H1 (cell line): ENCODE results near the gene DDR2. TPM values are rescaled to one million over a fixed set of nuclear protein-coding genes. Genes with fewer than 3 reads are reported as not detected.
A peak's percentile ranks its signal among the peaks of the same experiment; 100 is the strongest.

ENCODE experiments used
- CTCF ChIA-PET: fragments of 300-600 bp; sonication (Branson Sonifier 250); formaldehyde crosslinking; loops from one replicate; lab custom pipeline; 2021; ENCODE audit not compliant: partially characterized antibody; lab: Charles Lee
- POLR2A ChIA-PET: fragments of 300-600 bp; sonication (Branson Sonifier 250); formaldehyde crosslinking; loops from one replicate; lab custom pipeline; 2021; ENCODE audit warnings: inconsistent platforms; ENCODE audit not compliant: partially characterized antibody; lab: Charles Lee
- DNase-seq, 2 experiments: peaks; one replicate each; pipeline versions ENCODE4 v3.0.0 to v3.0.0-alpha.2; 2010 to 2022; ENCODE audit warnings: low spot score in 2 of 2, low read depth in 1 of 2, mixed read lengths in 1 of 2
- FAIRE-seq: peaks from 2 replicates; lab custom pipeline; 2011; peaks lifted over from hg19 to GRCh38; lab: Jason Lieb, UNC
- H2AFZ ChIP-seq: 2 replicates; pipeline ENCODE4 v1.8.1; 2012; ENCODE audit warnings: low read length, inconsistent platforms
- H2AK5ac ChIP-seq: 2 replicates; pipeline ENCODE4 v1.6.1; 2013; ENCODE audit warnings: low read depth, low read length
- H2BK120ac ChIP-seq: replicated peaks from 2 replicates; pipeline ENCODE3; 2013; ENCODE audit warnings: low read depth, low read length, inconsistent platforms
- H2BK12ac ChIP-seq: 2 replicates; pipeline ENCODE4 v1.6.1; 2013; ENCODE audit warnings: low read depth, low read length
- H2BK15ac ChIP-seq: 2 replicates; pipeline ENCODE4 v1.6.1; 2013; ENCODE audit warnings: low read length
- H2BK20ac ChIP-seq: 2 replicates; pipeline ENCODE4 v1.6.1; 2013; ENCODE audit warnings: low read length
- H2BK5ac ChIP-seq: 2 replicates; pipeline ENCODE4 v1.6.1; 2013; ENCODE audit warnings: low read depth, low read length
- H3K14ac ChIP-seq: 2 replicates; pipeline ENCODE4 v1.6.1; 2013; ENCODE audit warnings: inconsistent platforms; ENCODE audit not compliant: insufficient read length
- H3K18ac ChIP-seq: 2 replicates; pipeline ENCODE4 v1.6.1; 2013; ENCODE audit warnings: low read length; ENCODE audit errors: extremely low read depth
- H3K23ac ChIP-seq: 2 replicates; pipeline ENCODE4 v1.6.1; 2013; ENCODE audit warnings: inconsistent platforms; ENCODE audit not compliant: insufficient read length
- H3K23me2 ChIP-seq: 2 replicates; pipeline ENCODE4 v1.6.1; 2013; ENCODE audit warnings: low read depth, low read length
- H3K27ac ChIP-seq: 2 replicates; pipeline ENCODE4 v1.6.1; 2011; ENCODE audit warnings: low read depth, low read length, inconsistent platforms
- H3K27me3 ChIP-seq, 4 experiments: replicated peaks in 1 of 4; 1 replicate in 1 of 4; 2 replicates in 3 of 4; pipeline versions ENCODE4 v1.6.1 to v1.8.1; 2011 to 2013; ENCODE audit warnings: low read length in 3 of 4, mild to moderate bottlenecking in 3 of 4, inconsistent platforms in 2 of 4, mixed read lengths in 2 of 4, moderate library complexity in 1 of 4; ENCODE audit not compliant: control insufficient read depth in 3 of 4, insufficient read depth in 3 of 4; ENCODE audit errors: extremely low read depth in 1 of 4
- H3K36me3 ChIP-seq, 4 experiments: 2 replicates each; pipeline versions ENCODE4 v1.6.1 to v1.8.1; 2011 to 2013; ENCODE audit warnings: mild to moderate bottlenecking in 4 of 4, low read length in 3 of 4, moderate library complexity in 2 of 4, control low read depth in 1 of 4, inconsistent platforms in 1 of 4; ENCODE audit not compliant: insufficient read depth in 4 of 4, control insufficient read depth in 2 of 4
- H3K4ac ChIP-seq: replicated peaks from 2 replicates; pipeline ENCODE3; 2013; ENCODE audit warnings: low read length, low read depth, mixed read lengths, inconsistent platforms; ENCODE audit not compliant: insufficient read length
- H3K4me1 ChIP-seq, 4 experiments: replicated peaks in 1 of 4; 1 replicate in 1 of 4; 2 replicates in 3 of 4; pipeline versions ENCODE4 v1.6.1 to v1.8.1; 2011 to 2013; ENCODE audit warnings: low read length in 3 of 4, inconsistent platforms in 2 of 4, mixed read lengths in 1 of 4; ENCODE audit not compliant: insufficient read depth in 4 of 4, control insufficient read depth in 3 of 4
- H3K4me2 ChIP-seq, 2 experiments: 2 replicates each; pipeline versions ENCODE4 v1.6.1 to v1.8.1; 2011 to 2013; ENCODE audit warnings: low read depth in 2 of 2, low read length in 2 of 2, control low read depth in 1 of 2, inconsistent platforms in 1 of 2, mild to moderate bottlenecking in 1 of 2; ENCODE audit not compliant: insufficient read depth in 1 of 2
- H3K4me3 ChIP-seq, 4 experiments: fragments of 200-600, 300-600 bp in 1 of 4; sonication (generic), shearing (Covaris generic), sonication (Bioruptor Twin) in 1 of 4; 2 replicates each; pipeline versions ENCODE4 v1.5.1 to v1.8.1; 2011 to 2016; ENCODE audit warnings: low read length in 4 of 4, low read depth in 3 of 4, control low read depth in 2 of 4, inconsistent platforms in 2 of 4, mild to moderate bottlenecking in 2 of 4, mixed read lengths in 1 of 4, moderate library complexity in 1 of 4; ENCODE audit not compliant: insufficient read depth in 2 of 4; ENCODE audit errors: extremely low read depth in 1 of 4
- H3K56ac ChIP-seq: replicated peaks from 2 replicates; pipeline ENCODE3; 2013; ENCODE audit warnings: low read depth, mild to moderate bottlenecking, mixed read lengths, low read length, inconsistent platforms; ENCODE audit not compliant: insufficient read length
- H3K79me1 ChIP-seq: 2 replicates; pipeline ENCODE4 v1.6.1; 2013; ENCODE audit warnings: low read depth, low read length, control low read depth
- H3K79me2 ChIP-seq, 2 experiments: 2 replicates each; pipeline versions ENCODE4 v1.6.1 to v1.8.1; 2012 to 2013; ENCODE audit warnings: low read length in 2 of 2, mild to moderate bottlenecking in 2 of 2, inconsistent platforms in 1 of 2; ENCODE audit not compliant: insufficient read depth in 2 of 2, control insufficient read depth in 1 of 2
- H3K9ac ChIP-seq, 4 experiments: replicated peaks in 1 of 4; 1 replicate in 1 of 4; 2 replicates in 3 of 4; pipeline versions ENCODE4 v1.6.1 to v1.8.1; 2011 to 2013; ENCODE audit warnings: low read depth in 3 of 4, low read length in 3 of 4, control low read depth in 2 of 4, mild to moderate bottlenecking in 2 of 4, moderate library complexity in 2 of 4, inconsistent platforms in 1 of 4; ENCODE audit errors: extremely low read depth in 1 of 4
- H3K9me3 ChIP-seq, 2 experiments: 2 replicates each; pipeline versions ENCODE4 v1.6.1 to v1.8.1; 2012 to 2013; ENCODE audit warnings: mild to moderate bottlenecking in 2 of 2, moderate library complexity in 2 of 2, control low read depth in 1 of 2, inconsistent platforms in 1 of 2, low read depth in 1 of 2, low read length in 1 of 2, mixed read lengths in 1 of 2; ENCODE audit not compliant: insufficient read depth in 2 of 2
- H4K20me1 ChIP-seq, 2 experiments: replicated peaks in 1 of 2; 2 replicates each; pipeline versions ENCODE3 to v1.8.1; 2011 to 2013; ENCODE audit warnings: inconsistent platforms in 2 of 2, low read length in 2 of 2, mild to moderate bottlenecking in 1 of 2; ENCODE audit not compliant: insufficient read depth in 2 of 2, control insufficient read depth in 1 of 2
- H4K5ac ChIP-seq: 2 replicates; pipeline ENCODE4 v1.6.1; 2013; ENCODE audit warnings: low read length, low read depth, mixed read lengths, inconsistent platforms; ENCODE audit not compliant: insufficient read length
- H4K8ac ChIP-seq: 2 replicates; pipeline ENCODE4 v1.8.0; 2013; ENCODE audit warnings: mild to moderate bottlenecking, moderate library complexity, low read length, inconsistent platforms; ENCODE audit not compliant: insufficient read depth; ENCODE audit errors: extremely low read depth
- H4K91ac ChIP-seq: replicated peaks from 2 replicates; pipeline ENCODE3; 2013; ENCODE audit warnings: low read length, mixed read lengths, inconsistent platforms; ENCODE audit not compliant: insufficient read length
- ASH2L ChIP-seq: fragments of 200-600, 300-600 bp; sonication (generic); IDR thresholded peaks from one replicate; pipeline ENCODE4 v1.7.1; 2017; ENCODE audit warnings: low read length
- CBX5 ChIP-seq: fragments of 300-800, 300-1000 bp; sonication (generic); IDR thresholded peaks from 2 replicates; pipeline ENCODE4 v1.7.1; 2016; ENCODE audit warnings: antibody characterized with exemption, low read length, low read depth
- CEBPB ChIP-seq: IDR thresholded peaks from 2 replicates; pipeline ENCODE4 v1.6.1; 2012; ENCODE audit warnings: low read depth, low read length
- CTBP2 ChIP-seq: IDR thresholded peaks from 2 replicates; pipeline ENCODE4 v1.7.0; 2011; ENCODE audit warnings: borderline replicate concordance, mild to moderate bottlenecking, moderate library complexity, mixed read lengths, low read length; ENCODE audit not compliant: insufficient read depth, insufficient read length
- FOSL1 ChIP-seq: IDR thresholded peaks from 2 replicates; pipeline ENCODE4 v1.6.1; 2011; ENCODE audit warnings: mild to moderate bottlenecking, low read depth, low read length, moderate library complexity; ENCODE audit not compliant: insufficient read depth
- JUND ChIP-seq: IDR thresholded peaks from 2 replicates; pipeline ENCODE4 v1.6.1; 2011; ENCODE audit warnings: mild to moderate bottlenecking, improper control_type of control experiment, low read length
- KDM1A ChIP-seq: fragments of 200-600, 300-600 bp; sonication (generic); IDR thresholded peaks from 2 replicates; pipeline ENCODE4 v1.7.1; 2016; ENCODE audit warnings: mild to moderate bottlenecking, low read length, borderline replicate concordance
- POU5F1 ChIP-seq: IDR thresholded peaks from 2 replicates; pipeline ENCODE4 v1.6.1; 2011; ENCODE audit warnings: low read depth, mild to moderate bottlenecking, low read length, moderate library complexity
- RAD21 ChIP-seq, 2 experiments: IDR thresholded peaks in 1 of 2; conservative IDR thresholded peaks in 1 of 2; 2 replicates each; pipeline ENCODE4 v1.6.1; 2011; ENCODE audit warnings: low read depth in 2 of 2, low read length in 2 of 2, improper control_type of control experiment in 1 of 2, inconsistent platforms in 1 of 2, mild to moderate bottlenecking in 1 of 2, moderate library complexity in 1 of 2
- SAP30 ChIP-seq: fragments of 300-600 bp; sonication (generic); IDR thresholded peaks from 2 replicates; pipeline ENCODE4 v1.7.1; 2012; ENCODE audit warnings: low read length, moderate library complexity, mild to moderate bottlenecking, inconsistent platforms; ENCODE audit not compliant: insufficient read depth, insufficient replicate concordance
- SP4 ChIP-seq: IDR thresholded peaks from 2 replicates; pipeline ENCODE4 v1.6.1; 2012; ENCODE audit warnings: low read length, inconsistent platforms
- TCF12 ChIP-seq: IDR thresholded peaks from 2 replicates; pipeline ENCODE4 v1.6.1; 2011; ENCODE audit warnings: low read depth, mild to moderate bottlenecking, low read length
- TEAD4 ChIP-seq: IDR thresholded peaks from 2 replicates; pipeline ENCODE4 v1.6.1; 2012; ENCODE audit warnings: low read depth, low read length, inconsistent platforms, mixed read lengths
- WGBS, 2 experiments: shearing (Covaris generic) in 1 of 2; methylation state at CpG; one replicate each; pipeline versions ENCODE4 v1.1.6 to v1.1.7; 2013 to 2015; ENCODE audit warnings: low lambda C conversion rate in 2 of 2, mixed read lengths in 2 of 2, inconsistent platforms in 1 of 2, low coverage in 1 of 2, missing lambda C conversion rate in 1 of 2; ENCODE audit not compliant: insufficient replicate concordance in 2 of 2, insufficient coverage in 1 of 2, insufficient read length in 1 of 2; ENCODE audit errors: extremely low coverage in 1 of 2, missing lambda C conversion rate in 1 of 2; 5-methylcytosine and 5-hydroxymethylcytosine counted together
- polyA plus RNA-seq, 7 experiments: library from polyadenylated mRNA; depleted of rRNA in 3 of 7; stranded (reverse) in 5 of 7; unstranded in 2 of 7; fragments of >200 nt in 5 of 7; fragments of 200-250 nt in 2 of 7; gene quantifications; 1 replicate in 5 of 7; 2 replicates in 1 of 7; 4 replicates in 1 of 7; pipeline versions ENCODE4 v1.2.1 to v1.2.3, GENCODE V29; 2011 to 2013; ENCODE audit warnings: missing spikeins in 2 of 7, mixed read lengths in 2 of 7
- total RNA-seq: library from RNA; stranded (reverse); fragmentation: NEBNext Ultra II Directional; extraction: Animal tissue kit (Norgen Biotek cat#: 25700); gene quantifications from 2 replicates; pipeline ENCODE4 v1.2.1, GENCODE V29; 2021
- TF ChIP-seq, protein P1 (sequence below): IDR thresholded peaks from 2 replicates; pipeline ENCODE4 v1.6.1; 2012; ENCODE audit warnings: inconsistent platforms

Gene DDR2
- total and polyA plus RNA-seq, 2 of the 8 experiments (the other 6 are each of a cell fraction or from before 2014, with no cell fraction given): 1.00 to 2.1 TPM

DNA sequence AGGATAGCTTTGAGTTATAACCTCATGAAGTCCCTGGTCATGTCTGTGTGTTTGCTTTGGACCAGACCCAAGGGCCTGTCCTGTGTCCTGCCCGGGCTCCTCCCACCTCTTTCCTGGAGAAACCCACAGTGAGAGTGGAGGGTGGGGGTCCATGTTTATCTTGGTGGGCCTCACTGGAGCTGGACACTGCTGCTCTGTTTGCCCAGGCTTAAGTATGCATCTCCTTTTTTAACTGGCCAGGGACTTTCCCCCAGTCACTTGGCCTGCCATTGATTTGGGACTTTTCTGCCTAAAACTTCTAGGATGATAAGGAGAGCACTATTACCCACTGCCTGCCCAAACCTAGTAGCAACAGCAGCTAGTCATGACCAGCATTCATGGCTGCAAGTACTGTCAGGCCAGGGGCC, 49.8 kb downstream of the DDR2 start:
- Histone ChIP-seq H3K9ac (no peak overlapping the region), H2AK5ac (no peak overlapping the region), H4K5ac (no peak overlapping the region), H3K18ac (no peak overlapping the region), H2AFZ (no peak overlapping the region), H3K79me2 (no peaks in the 10 kb centered on the region), H3K4me2 (0 out of 4 replicates have a peak overlapping the region, but pooled peaks of 1 of the 2 experiments have one; percentile 17), H4K8ac (no peak overlapping the region), H4K91ac (no peak overlapping the region), H3K23ac (no peak overlapping the region), H3K56ac (no peak overlapping the region), H2BK15ac (no peak overlapping the region), H3K14ac (no peak overlapping the region), H2BK120ac (no peak overlapping the region), H3K27ac (no peak overlapping the region), H3K23me2 (no peaks in the 10 kb centered on the region), H3K4ac (no peak overlapping the region), H3K27me3 (no peaks in the 10 kb centered on the region), H2BK20ac (no peak overlapping the region), H3K9me3 (no peaks in the 10 kb centered on the region), H2BK12ac (no peak overlapping the region), H3K36me3 (no peaks in the 10 kb centered on the region), H3K79me1 (no peaks in the 10 kb centered on the region), H3K4me1 (no peaks in the 10 kb centered on the region), H2BK5ac (no peak overlapping the region), H4K20me1 (no peaks in the 10 kb centered on the region), H3K4me3 (no peak overlapping the region)
- 80% methylated on average over 1 of the region's 1 CpG; no CpG with 5 or more reads in 1 of the 2 experiments for WGBS, 2 experiments
- POLR2A ChIA-PET: no interaction called here
- FAIRE-seq (no peak), DNase-seq (no peak)
- CTCF ChIA-PET: no interaction called here
- TF ChIP-seq CTBP2 (no peak), RAD21 (IDR thresholded peaks at IDR 0.05 in 1 of 2, conservative IDR thresholded peaks at IDR 0.05 in 1 of 2; ENCODE audit: low read depth in 2 of 2, low read length in 2 of 2) (no peak), KDM1A (no peak), SP4 (no peak), POU5F1 (no peak), ASH2L (no peak), TEAD4 (no peak), CBX5 (no peak), FOSL1 (no peak), TCF12 (no peak), JUND (no peak), SAP30 (no peak), CEBPB (no peak)
- TF ChIP-seq, protein P1, sequence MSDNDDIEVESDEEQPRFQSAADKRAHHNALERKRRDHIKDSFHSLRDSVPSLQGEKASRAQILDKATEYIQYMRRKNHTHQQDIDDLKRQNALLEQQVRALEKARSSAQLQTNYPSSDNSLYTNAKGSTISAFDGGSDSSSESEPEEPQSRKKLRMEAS: no peak
